HG03469 (cell line): ENCODE data around the gene PRPH2.
"Not testable (repeated sequence)": the region's sequence is repeated elsewhere in the genome, so short reads cannot be mapped to it uniquely, and the experiment has no call there.

Source experiments
- ATAC-seq: cut with Tn5 transposase; IDR thresholded peaks from one replicate; pipeline ENCODE4 v1.9.1; 2021; ENCODE audit warnings: mild to moderate bottlenecking, moderate library complexity, moderate number of reproducible peaks; ENCODE audit not compliant: unreplicated experiment

PRPH2 gene

DNA sequence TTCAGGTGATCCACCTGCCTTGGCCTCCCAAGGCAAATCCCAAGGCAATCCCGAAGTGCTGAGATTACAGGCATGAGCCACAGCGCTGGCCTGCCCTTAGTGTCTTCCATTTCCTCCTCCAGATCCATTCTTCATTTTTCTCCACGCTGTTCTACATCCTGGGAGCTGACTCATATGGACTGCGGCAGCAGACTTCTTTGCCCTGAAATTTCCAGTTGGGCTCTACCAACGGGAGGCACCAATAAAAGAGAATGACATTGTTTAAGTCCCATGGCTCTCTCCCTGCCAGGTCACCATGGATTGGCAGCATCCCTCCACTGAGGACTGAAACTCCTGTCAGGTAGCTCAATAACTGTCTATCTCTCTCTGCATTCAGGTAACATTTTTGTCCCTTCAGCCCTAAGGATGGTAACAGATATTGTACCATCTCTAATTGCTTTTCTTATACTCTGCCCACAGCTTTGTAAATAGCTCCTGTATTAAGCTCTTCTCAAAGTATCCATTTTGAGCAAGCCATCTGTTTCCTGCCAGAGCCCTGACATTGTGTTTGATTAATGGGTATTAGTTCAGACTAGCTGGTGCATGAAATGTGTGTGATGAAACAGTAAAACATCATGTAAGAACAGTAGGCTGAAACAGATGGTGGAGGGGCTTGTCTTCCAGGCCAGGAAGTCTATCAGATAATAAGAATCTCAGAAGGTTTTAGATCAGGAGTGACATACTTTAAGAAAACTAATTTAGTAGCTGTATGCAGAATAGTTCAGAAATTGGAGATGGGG, 19.9 kb upstream of the PRPH2 start:
- no peak for ATAC-seq

DNA sequence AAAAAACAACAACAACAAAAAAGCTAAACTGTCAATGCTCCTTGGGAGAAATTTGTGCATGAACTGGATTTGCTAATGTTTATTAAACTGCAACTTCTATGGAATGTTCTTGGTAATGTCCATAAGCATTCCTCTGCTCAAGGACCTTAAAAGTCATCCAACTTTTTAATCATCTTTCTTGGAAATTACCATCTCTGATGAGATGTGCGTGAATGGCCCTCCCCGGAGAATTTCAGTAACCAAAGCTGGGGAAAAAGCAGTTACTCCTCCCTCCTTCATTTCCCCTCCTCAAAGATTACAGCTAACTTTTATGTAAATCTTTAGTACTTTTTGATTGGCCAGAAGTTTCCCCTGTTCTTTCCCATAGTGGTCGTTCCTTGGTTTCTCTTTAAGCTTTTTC, 18.3 kb upstream of the PRPH2 start:
- no peak for ATAC-seq

DNA sequence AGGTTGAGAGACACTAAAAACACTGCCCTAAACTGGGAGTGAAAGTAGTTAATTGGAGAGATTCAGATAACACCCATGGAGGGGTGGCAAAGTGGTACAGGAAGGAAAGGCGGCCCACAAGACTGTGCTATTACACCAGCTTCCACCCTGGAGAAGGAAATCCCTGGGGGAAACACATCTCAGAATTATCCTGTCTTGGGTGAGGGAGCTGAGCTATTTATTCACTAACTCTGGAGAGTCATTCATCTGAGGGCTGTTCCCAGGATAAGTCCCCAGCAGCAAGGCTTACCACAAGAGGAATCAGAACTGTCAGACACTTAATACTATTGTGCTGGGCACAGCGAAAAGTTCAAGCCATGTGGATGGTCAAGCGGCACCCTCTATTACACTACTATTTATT, 13.6 kb upstream of the PRPH2 start:
- no peak for ATAC-seq

DNA sequence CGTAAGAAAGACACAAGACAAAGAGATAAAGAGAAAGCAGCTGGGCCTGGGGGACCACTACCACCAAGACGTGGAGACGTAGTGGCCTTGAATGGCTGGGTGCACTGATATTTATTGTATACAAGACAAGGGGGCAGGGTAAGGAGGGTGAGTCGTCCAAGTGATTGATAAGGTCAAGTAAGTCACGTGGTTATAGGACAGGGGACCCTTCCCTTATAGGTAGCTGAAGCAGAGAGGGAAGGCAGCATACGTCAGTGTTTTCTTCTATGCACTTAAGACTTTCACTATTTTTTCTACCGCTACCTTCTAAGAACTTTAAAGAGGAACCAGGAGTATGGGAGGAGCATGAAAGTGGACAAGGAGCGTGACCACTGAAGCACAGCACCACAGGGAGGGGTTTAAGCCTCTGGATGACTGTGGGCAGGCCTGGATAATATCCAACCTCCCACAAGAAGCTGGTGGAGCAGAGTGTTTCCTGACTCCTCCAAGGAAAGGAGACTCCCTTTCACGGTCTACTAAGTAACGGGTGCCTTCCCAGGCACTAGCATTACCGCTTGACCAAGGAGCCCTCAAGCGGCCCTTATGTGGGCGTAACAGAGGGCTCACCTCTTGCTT, 11.6 kb upstream of the PRPH2 start:
- not testable (repeated sequence) for ATAC-seq

DNA sequence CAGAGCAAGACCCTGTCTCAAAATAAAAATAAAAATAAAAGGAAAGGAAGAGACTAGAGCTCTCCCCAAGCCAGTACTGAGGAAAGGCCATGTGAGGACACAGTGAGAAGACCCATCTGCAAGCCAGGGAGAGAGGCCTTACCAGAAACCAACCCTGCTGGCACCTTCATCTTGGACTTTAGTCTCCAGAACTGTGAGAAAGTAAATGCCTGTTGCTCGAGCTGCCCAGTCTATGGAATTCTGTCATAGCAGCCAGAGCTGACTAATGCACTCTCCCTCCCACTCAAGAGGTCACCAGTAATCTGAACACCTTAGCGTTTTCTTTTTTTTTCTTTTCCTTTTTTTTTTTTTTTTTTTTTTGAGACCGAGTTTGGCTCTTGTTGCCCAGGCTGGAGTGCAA, 7.3 kb upstream of the PRPH2 start:
- ATAC-seq = no peak

DNA sequence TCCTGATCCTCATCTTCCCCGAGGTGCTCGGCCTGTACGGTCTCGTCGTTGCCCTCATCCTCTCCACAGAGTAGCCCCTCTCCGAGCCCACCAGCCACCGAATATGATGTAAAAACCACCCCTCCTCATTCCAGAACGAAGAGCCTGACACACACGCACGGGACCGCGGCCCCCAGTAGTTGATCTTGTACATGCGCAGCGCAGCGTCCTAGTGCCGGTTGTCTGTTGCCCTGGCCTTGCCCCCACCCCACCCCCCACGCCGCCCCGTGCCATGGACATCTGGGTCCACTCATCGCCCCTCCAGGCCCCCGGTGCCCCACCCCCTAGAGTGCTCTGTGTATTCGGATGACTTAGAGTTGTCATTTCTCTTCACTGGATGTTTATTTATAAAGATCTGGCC, 5.2 kb upstream of the PRPH2 start:
- ATAC-seq = no peak

DNA sequence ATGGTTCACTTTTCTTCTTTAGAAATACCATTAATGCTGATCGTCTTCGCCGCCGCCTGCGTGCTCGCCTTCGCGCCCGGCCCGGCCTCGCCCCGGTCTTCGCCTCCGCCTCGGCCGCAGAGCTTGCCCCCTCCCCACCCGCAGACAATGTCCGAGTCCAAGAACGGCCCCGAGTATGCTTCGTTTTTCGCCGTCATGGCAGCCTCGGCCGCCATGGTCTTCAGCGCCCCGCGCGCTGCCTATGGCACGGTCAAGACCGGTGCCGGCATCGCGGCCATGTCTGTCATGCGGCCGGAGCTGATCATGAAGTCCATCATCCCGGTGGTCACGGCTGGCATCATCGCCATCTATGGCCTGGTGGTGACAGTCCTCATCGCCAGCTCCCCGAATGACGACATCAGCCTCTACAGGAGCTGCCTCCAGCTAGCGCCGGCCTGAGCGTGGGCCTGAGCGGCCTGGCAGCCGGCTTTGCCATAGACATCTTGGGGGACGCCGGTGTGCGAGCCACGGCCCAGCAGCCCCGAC, 4.8 kb upstream of the PRPH2 start:
- no peak for ATAC-seq

DNA sequence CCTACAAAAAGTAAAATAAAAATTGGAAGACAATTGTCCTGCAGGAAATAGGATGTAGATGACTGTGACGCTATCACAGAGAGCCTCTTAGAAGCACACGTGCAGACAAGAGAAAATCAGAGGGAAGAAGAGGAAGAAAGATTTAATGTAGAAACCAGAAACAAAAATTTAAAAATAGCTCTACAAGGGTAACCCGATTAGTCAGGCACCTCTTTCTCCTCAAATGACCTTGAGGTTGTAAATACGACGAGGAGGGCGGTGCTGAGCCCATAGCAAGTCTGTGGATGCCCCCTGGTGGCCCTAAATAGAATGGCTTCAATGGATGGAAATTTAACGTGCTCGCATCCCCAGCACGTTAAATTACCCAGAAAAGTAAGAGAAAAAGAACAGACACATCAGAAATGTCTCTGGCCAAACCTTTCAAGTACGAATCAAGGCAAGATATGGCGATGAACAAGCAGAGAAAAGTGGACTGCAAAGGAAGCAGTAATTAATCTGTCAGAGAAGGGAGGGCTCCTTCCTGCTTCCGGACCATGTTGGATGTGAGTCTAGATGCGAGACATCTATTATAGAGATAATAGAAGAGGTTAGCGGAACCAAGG, 4.2 kb upstream of the PRPH2 start:
- ATAC-seq = no peak

DNA sequence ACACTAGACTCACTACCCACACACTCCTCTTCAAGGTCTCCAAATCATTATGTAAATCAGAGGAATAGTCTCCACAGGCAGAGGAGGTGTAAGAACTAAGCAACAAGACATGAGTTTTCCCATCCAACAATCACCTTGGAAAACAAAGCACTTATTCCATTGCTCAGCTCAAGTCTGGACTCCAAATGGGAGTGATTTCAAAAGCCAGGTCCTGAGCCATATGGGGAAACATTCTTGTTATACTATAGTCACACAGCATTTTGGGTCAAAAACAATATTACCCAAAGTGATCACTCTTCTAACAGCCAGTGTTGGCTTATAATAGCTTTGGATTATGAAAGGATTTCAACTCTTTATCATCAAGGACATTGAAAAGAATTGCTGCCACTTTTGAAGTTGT, 3.6 kb upstream of the PRPH2 start:
- ATAC-seq = no peak

DNA sequence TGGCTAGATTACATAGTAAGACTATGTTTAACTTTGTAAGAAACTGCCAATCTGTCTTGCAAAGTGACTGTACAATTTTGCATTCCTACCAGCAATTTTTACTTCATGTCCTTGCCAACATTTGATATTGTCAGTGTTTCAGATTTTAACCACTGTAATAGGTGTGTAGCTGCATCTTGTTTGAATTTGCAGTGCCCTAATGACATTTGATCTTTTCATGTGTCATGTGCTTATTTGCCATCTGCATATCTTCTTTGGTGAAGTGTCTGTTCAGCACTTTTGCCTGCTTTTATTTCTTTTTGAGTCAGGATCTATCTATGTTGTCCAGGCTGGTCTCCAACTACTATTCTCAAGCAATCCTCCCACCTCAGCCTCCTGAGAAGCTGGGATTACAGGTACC, 2.4 kb upstream of the PRPH2 start:
- ATAC-seq = no peak

DNA sequence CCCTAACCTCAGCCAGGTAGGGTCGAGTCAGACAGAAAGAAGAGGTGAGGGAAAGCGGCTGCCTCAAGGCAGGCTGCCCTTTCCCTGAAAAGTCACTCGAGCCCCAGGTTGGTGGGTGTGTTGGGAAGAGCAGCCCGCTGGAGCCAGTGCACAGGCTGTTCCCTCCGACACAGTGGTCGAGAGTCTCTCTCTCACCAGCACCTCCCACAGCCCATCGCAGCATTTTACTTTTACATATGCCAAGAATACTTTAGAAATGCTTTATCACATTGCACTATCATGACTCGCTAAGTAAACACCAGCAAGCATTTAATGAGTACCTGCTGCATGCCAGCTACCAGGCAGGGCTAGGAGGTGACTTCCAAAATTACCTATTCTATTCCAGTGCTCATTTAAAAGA, 1.7 kb downstream of the PRPH2 start:
- no peak for ATAC-seq

DNA sequence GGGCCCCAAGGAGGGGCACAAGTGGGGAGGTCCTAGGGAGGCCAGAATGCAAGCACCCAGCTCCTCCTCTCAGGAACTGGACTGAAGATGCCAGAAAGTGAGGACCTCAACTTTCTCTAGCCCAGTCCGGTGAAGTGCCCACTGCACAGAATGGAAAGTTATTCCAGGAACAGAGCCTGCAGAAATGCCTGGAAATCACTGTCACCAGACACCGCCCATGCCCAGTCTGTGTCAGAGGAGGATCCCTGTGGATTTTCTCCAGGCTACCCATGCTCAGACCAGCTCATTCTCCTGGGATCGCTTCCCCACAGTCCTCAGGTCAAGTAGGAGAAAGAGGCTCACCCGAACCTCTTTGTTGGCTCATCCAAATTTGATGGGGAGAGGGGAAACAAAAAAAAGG, 6.5 kb downstream of the PRPH2 start:
- ATAC-seq = no peak

DNA sequence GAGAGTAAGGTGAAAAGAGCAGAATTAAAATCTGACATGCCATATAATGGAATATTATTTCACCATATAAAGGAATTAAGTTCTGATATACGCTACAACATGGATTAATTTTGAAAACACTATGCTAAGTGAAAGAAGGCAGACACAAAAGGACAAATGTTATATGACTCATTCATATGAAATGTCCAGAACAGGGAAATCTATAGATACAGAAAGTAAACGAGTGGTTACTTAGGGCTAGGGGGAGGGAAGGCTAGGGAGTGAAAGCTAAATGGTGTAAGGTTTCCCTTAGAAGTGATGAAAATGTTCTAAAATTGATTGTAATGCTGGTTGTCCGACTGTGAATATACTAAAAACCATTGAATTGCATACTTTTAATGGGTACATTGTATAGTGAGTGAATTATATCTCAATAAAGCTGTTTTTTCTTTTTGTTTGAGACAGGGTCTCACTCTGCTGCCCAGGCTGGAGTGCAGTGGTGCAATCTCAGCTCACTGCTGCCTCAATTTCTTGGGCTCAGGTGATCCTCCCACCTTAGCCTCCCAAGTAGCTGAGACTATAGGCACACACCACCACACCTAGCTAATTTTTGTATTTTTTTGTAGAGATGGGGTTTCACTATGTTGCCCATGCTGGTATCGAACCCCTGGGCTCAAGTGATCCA, 8.2 kb downstream of the PRPH2 start:
- no peak for ATAC-seq

DNA sequence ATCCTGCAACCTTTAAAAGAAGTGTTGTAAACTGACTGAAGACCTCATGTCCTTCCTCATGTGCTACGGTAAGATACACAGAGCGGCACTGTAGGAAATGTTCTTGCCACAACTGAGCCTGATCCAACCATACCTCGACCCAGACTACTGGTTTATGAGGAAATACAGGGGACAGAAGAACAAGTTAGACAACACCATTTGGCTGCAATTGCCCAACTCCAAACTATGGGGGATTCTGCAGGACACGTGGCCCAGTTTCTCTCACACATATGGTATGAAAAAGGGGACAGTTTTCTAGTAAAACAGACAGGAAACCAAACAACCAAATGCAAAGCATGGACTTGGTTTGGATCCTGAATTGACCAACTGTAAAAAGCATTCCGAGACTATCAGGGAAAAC, 10.5 kb downstream of the PRPH2 start:
- no peak for ATAC-seq

DNA sequence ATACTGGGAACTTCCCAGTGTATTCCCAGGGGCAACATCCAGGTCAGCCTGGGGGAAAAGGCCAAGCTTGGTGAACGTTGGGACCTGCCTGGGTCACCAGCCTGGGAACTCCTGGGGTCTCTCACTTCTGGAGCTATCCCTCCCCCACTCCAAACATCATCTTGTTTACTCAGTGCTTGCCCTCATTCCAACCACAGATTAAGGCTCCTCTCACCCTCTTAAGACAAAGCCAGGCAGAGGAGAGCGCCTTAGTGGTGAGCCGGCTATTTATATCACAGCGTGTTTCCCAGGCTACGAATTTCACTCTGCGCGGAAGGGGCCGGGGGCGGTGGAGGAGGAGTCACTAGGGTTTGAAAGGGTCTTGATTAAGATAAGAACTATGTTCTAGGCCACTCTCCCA, 12.1 kb downstream of the PRPH2 start:
- ATAC-seq = no peak

DNA sequence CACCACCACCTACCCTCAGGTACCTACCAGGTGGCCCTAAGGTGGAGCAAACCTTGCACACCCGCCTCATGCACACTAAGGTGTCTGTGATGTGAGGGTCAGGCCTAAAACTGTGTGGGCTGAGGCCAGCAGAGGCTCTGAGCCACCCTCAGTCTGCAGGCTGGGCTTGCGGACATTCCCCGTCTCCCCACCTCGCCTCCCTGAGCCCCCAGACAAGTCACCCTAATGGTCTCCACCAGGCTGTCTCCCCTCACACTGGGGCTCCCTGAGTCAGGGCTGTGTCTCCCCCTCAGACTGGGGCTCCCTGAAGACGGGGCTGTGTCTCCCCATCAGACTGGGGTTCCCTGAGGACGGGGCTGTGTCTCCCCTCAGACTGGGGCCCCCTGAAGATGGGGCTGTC, 12.5 kb downstream of the PRPH2 start:
- no peak for ATAC-seq

DNA sequence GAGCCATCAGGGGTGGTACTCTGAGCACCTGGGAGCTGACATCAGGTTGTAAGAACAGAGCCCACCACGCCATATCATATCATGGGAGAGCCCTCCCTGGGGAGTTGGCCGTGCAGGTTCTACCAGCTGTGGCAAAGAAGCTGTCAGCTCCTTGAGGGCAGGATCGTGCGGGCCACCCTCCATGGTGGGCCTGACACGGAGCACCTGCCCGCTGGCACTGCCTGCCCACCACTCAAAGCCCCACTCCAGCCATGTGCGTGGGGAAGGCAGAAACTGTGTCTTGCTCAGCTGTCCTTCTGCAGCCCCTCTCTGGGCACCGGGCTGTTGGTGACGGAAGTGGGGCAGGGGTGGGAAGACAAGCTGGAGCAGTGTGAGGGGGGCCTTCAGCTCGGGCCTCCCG, 14.3 kb downstream of the PRPH2 start:
- no peak for ATAC-seq

DNA sequence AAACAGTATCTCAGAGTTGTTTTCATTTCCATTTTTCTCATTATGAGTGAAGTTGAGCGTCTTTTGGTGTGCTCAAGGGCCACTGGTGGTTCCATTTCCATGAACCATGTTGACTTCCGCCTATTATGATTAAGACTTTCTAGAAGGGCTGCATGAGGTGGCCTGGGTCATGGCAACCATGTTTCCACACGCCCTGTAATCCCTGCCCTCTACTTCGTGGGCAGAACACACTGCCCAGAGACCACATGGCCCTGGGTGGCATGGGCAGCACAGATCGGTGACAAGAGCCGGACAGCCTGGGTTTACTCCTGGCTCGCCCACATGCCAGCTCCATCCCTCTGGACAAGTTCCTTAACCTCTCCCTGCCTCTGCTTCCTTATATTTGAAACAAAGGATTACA, 14.8 kb downstream of the PRPH2 start:
- ATAC-seq = no peak

DNA sequence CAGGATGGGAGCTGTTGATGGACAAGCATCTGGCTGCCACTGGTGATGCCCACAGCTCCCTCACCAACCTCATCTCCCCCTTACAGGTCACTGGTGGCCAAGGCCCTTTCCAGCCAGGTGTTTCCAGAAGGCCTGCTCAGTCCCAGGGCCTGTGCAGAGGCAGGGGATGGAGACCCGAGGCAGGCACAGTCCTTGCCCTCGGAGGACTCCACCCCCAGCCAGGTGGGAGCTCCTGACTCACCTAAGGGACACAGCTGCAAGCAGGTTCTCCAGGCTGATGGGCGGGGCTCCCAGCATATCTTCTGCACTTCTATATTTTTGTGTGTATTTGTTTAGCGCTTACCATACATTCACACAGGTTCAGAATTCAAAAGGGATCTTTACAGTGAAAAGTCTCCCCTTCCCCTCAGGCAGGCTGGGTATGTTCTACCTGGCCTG, 17.4 kb downstream of the PRPH2 start:
- ATAC-seq = no peak

DNA sequence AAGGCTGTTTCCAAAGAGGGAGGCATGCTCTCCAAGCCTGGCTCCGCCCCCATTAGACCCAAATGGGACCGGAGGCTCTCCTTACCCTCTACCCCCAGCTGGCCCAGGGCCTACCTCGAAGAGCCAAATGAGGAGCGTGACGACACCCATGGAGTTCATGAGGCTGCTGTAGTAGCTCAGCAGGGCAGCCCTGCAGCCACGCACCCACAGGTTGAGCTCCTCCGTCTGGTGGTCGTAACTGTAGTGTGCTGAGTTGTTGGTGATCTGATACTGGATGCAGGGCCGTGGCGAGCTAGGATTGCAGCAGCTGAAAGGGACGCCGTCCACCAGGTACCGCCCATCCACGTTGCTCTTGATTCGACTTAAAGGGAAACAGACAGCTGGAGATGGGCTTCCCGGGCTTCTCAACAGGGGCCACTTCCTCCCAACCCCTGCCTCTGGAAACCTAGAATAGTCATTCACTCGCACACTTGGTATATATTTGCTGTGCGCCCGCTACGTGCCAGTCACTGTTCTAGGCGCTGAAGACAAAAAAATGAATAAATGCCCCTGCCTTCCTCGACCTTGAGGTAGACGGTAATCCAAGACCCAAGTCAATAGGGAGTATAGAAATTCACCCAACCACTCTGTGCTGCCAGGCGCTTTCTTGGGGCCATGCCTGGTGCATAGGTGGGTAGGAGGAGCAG, 18.0 kb downstream of the PRPH2 start:
- ATAC-seq = no peak

DNA sequence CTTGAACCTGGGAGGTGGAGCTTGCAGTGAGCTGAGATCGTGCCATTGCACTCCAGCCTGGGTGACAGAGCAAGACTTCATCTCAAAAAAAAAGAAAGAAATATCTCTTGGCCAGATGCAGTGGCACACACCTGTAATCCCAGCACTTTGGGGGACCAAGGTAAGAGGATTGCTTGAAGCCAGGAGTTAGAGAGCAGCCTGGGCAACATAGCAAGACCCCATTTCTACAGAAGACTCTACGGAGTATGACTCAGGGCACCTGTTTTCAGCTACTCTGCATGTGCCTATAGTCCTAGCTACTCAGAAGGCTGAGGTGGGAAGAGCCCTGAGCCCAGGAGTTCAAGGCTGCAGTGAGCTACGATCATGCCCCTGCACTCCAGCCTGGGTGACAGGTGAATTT, 19.6 kb downstream of the PRPH2 start:
- ATAC-seq = not testable (repeated sequence)
